GM12878 (cell line): ENCODE data around the gene SIRT5. TPM values are rescaled to one million over a fixed set of nuclear protein-coding genes. Genes with fewer than 3 reads are reported as not detected.

Experiments
- ATAC-seq: fragments of 200-7000 bp; cut with Tn5 transposase; 3 replicates; pipeline ENCODE4 v1.9.1; 2020; ENCODE audit warnings: mild to moderate bottlenecking, moderate library complexity
- BruUV-seq: library from RNA; stranded (reverse); fragments of 400-500 nt; replicated peaks from 2 replicates; lab custom pipeline; 2021; lab: Mats Ljungman, UMichigan
- CTCF ChIA-PET: fragments of 300-600 bp; sonication (Branson Sonifier 250); formaldehyde crosslinking; extraction: SDS; loops from one replicate; lab custom pipeline; 2021; ENCODE audit warnings: inconsistent platforms; lab: Yijun Ruan, JAX
- POLR2A ChIA-PET: fragments of 350-600 bp; formaldehyde crosslinking; extraction: SDS; loops from one replicate; lab custom pipeline; 2021; ENCODE audit warnings: inconsistent platforms; lab: Charles Lee
- RAD21 ChIA-PET: fragments of 300-600 bp; sonication (Branson Sonifier 250); formaldehyde crosslinking; loops from one replicate; lab custom pipeline; 2023; ENCODE audit warnings: antibody characterized with exemption; ENCODE audit not compliant: unreplicated experiment; lab: Charles Lee
- SMC1A ChIA-PET: fragments of 300-600 bp; sonication (Branson Sonifier 250); formaldehyde crosslinking; loops from one replicate; lab custom pipeline; 2023; ENCODE audit not compliant: unreplicated experiment, uncharacterized antibody; lab: Charles Lee
- DNase-seq: peaks from one replicate; pipeline ENCODE4 v3.0.0-alpha.2; 2011; ENCODE audit warnings: low read depth, low spot score
- FAIRE-seq: peaks from 3 replicates; lab custom pipeline; 2011; peaks lifted over from hg19 to GRCh38; lab: Jason Lieb, UNC
- H2AFZ ChIP-seq: 2 replicates; pipeline ENCODE4 v1.6.0; 2011; ENCODE audit warnings: low read depth, low read length, control low read depth; ENCODE audit not compliant: control insufficient read depth
- H3K27ac ChIP-seq: 2 replicates; pipeline ENCODE4 v1.5.1; 2011; ENCODE audit warnings: control low read depth; ENCODE audit not compliant: control insufficient read depth, insufficient read depth
- H3K27me3 ChIP-seq, 2 experiments: replicated peaks in 1 of 2; 2 replicates each; pipeline versions ENCODE4 v1.6.0 to v1.6.1; 2011; ENCODE audit warnings: low read length in 1 of 2; ENCODE audit not compliant: control insufficient read depth in 2 of 2, insufficient read depth in 2 of 2
- H3K36me3 ChIP-seq, 2 experiments: 2 replicates each; pipeline ENCODE4 v1.5.1; 2011; ENCODE audit warnings: low read length in 1 of 2; ENCODE audit not compliant: control insufficient read depth in 2 of 2, insufficient read depth in 2 of 2
- H3K4me1 ChIP-seq: 2 replicates; pipeline ENCODE4 v1.6.1; 2011; ENCODE audit warnings: mild to moderate bottlenecking, low read length, moderate library complexity, mixed read lengths; ENCODE audit not compliant: control insufficient read depth, insufficient read depth
- H3K4me2 ChIP-seq: 2 replicates; pipeline ENCODE4 v1.6.0; 2011; ENCODE audit warnings: control low read depth; ENCODE audit not compliant: control insufficient read depth, insufficient read depth
- H3K4me3 ChIP-seq: fragments of 200-600 bp; sonication (generic); 2 replicates; pipeline ENCODE4 v1.5.1; 2016
- H3K79me2 ChIP-seq: 2 replicates; pipeline ENCODE4 v1.6.0; 2011; ENCODE audit warnings: low read length; ENCODE audit not compliant: control insufficient read depth, insufficient read depth
- H3K9ac ChIP-seq: 2 replicates; pipeline ENCODE4 v1.8.0; 2011; ENCODE audit warnings: low read length, control low read depth, mixed read lengths; ENCODE audit not compliant: control insufficient read depth, insufficient read depth
- H3K9me3 ChIP-seq: replicated peaks from 3 replicates; pipeline ENCODE4 v1.5.1; 2011; ENCODE audit warnings: mild to moderate bottlenecking, low read length; ENCODE audit not compliant: control insufficient read depth, insufficient read depth
- H4K20me1 ChIP-seq: 2 replicates; pipeline ENCODE4 v1.6.0; 2011; ENCODE audit not compliant: control insufficient read depth, insufficient read depth
- BCLAF1 ChIP-seq: fragments of 450-650 bp; IDR thresholded peaks from 2 replicates; pipeline ENCODE4 v1.6.1; 2017; ENCODE audit warnings: antibody characterized with exemption, mild to moderate bottlenecking, moderate library complexity
- BRCA1 ChIP-seq: IDR thresholded peaks from 2 replicates; pipeline ENCODE4 v1.6.1; 2011; ENCODE audit warnings: low read depth, low read length, improper control_type of control experiment
- E2F4 ChIP-seq: IDR thresholded peaks from 2 replicates; pipeline ENCODE4 v1.6.1; 2012; ENCODE audit warnings: low read depth, low read length, improper control_type of control experiment
- ETV6 ChIP-seq, 2 experiments: fragments of 450-650 bp in 1 of 2; IDR thresholded peaks in 1 of 2; conservative IDR thresholded peaks in 1 of 2; 2 replicates each; pipeline ENCODE4 v1.6.1; 2014; ENCODE audit warnings: antibody characterized with exemption in 1 of 2, borderline replicate concordance in 1 of 2, low read depth in 1 of 2, mild to moderate bottlenecking in 1 of 2, moderate library complexity in 1 of 2
- MTA3 ChIP-seq: IDR thresholded peaks from 2 replicates; pipeline ENCODE4 v1.6.1; 2012; ENCODE audit warnings: low read length, inconsistent platforms, borderline replicate concordance
- NFYA ChIP-seq: IDR thresholded peaks from 2 replicates; pipeline ENCODE4 v1.6.1; 2011; ENCODE audit warnings: low read depth, mild to moderate bottlenecking, low read length, improper control_type of control experiment, borderline replicate concordance
- NRF1 ChIP-seq: conservative IDR thresholded peaks from 2 replicates; pipeline ENCODE4 v1.6.1; 2011; ENCODE audit warnings: mild to moderate bottlenecking, low read depth, low read length, improper control_type of control experiment
- PRDM15 ChIP-seq: fragments of 450-650 bp; formaldehyde crosslinking; IDR thresholded peaks from 2 replicates; pipeline ENCODE4 v1.4.0; 2020; ENCODE audit warnings: mild to moderate bottlenecking, moderate library complexity
- TCF7 ChIP-seq: IDR thresholded peaks from 2 replicates; pipeline ENCODE4 v1.6.1; 2014; ENCODE audit warnings: antibody characterized with exemption, borderline replicate concordance
- ZNF24 ChIP-seq: fragments of 450-650 bp; IDR thresholded peaks from 2 replicates; pipeline ENCODE4 v1.6.1; 2017; ENCODE audit warnings: antibody characterized with exemption, mild to moderate bottlenecking
- ZNF384 ChIP-seq: IDR thresholded peaks from 2 replicates; pipeline ENCODE4 v1.6.1; 2012; ENCODE audit warnings: low read depth, mild to moderate bottlenecking, low read length, improper control_type of control experiment, borderline replicate concordance
- ZNF622 ChIP-seq: fragments of 450-650 bp; IDR thresholded peaks from 2 replicates; pipeline ENCODE4 v1.6.1; 2017; ENCODE audit warnings: mild to moderate bottlenecking, inconsistent platforms
- WGBS: methylation state at CpG from one replicate; pipeline ENCODE4 v1.1.6; 2016; ENCODE audit warnings: low lambda C conversion rate; ENCODE audit not compliant: insufficient replicate concordance, insufficient coverage; ENCODE audit errors: missing lambda C conversion rate; 5-methylcytosine and 5-hydroxymethylcytosine counted together
- in situ Hi-C: fragments of 300-500 bp; cut with MboI; formaldehyde crosslinking; loops from 9 replicates; pipeline ENCODE4 v1.14.3; 2018; ENCODE audit warnings: mixed read lengths
- intact Hi-C: fragments of 100-400 bp; cut with micrococcal nuclease; formaldehyde crosslinking; loops from one replicate; pipeline ENCODE4 v1.14.2; 2022; ENCODE audit not compliant: unreplicated experiment
- polyA plus RNA-seq, 11 experiments: library from polyadenylated mRNA; depleted of rRNA in 4 of 11; unstranded in 6 of 11; stranded (reverse) in 5 of 11; fragments of >200 nt; fragmentation: Nextera tagmentation in 4 of 11; fragmentation: Illumina TruSeq in 1 of 11; extraction: Ambion mirVana in 4 of 11; extraction: Trizol in 1 of 11; gene quantifications; 1 replicate in 1 of 11; 2 replicates in 10 of 11; pipeline versions ENCODE4 v1.2.1 to v1.2.3, GENCODE V29; 2011 to 2016; ENCODE audit warnings: inconsistent platforms in 2 of 11, missing spikeins in 2 of 11, low read depth in 1 of 11
- total RNA-seq, 4 experiments: library from RNA; depleted of rRNA in 3 of 4; stranded (reverse); fragments of >200 nt in 3 of 4; fragmentation: Illumina TruSeq in 1 of 4; extraction: Trizol in 1 of 4; gene quantifications; 2 replicates each; pipeline versions ENCODE4 v1.2.1 to v1.2.3, GENCODE V29; 2013 to 2021

Gene SIRT5
- total and polyA plus RNA-seq, 10 of the 15 experiments (the other 5 are each of a cell fraction or from before 2014, with no cell fraction given) = 1.7 to 12.4 (median 10.0) TPM

- no peaks in the 10 kb centered on the region for H3K79me2 ChIP-seq
- H4K20me1 ChIP-seq = no peaks in the 10 kb centered on the region
- DNase-seq (peak; percentile 69), ATAC-seq (peak; percentile 91), FAIRE-seq (peak; percentile 49)
- ChIA-PET CTCF (interaction anchor here (0.6 to 2.4 kb wide), 2 partner anchors 11 to 190 kb away, joined by 3 to 9 read pairs; no protein-coding TSS in a partner anchor), RAD21 (interaction anchor here (0.7 to 1.5 kb wide), 5 partner anchors 40 to 147 kb away, joined by 3 to 5 read pairs (median 3); no protein-coding TSS in a partner anchor), SMC1A (interaction anchor here (0.6 to 1.8 kb wide), 10 partner anchors 8 to 199 kb away, joined by 3 to 6 read pairs (median 4); partner anchors contain the start of gene TBC1D7), POLR2A (interaction anchor here (0.7 to 1.0 kb wide), 2 partner anchors 43 to 48 kb away, joined by 3 to 4 read pairs; no protein-coding TSS in a partner anchor)
- no peak overlapping the region; the same call in 1 of the 2 replicates for H3K9ac ChIP-seq
- in situ Hi-C loops = loop anchor here (25.0 kb wide), 2 partner anchors 615 to 865 kb away; no protein-coding TSS in a partner anchor
- H2AFZ ChIP-seq = peak overlapping the region; percentile 83
- H3K27me3 ChIP-seq = no peaks in the 10 kb centered on the region
- H3K9me3 ChIP-seq = no peaks in the 10 kb centered on the region
- no peaks in the 10 kb centered on the region for H3K36me3 ChIP-seq
- H3K4me3 ChIP-seq = no peak overlapping the region
- H3K4me1 ChIP-seq = peaks cover 12% of the 10 kb centered on the region
- intact Hi-C loops = no loop called here
- peak overlapping the region; percentile 30; the same call in 1 of the 2 replicates for H3K4me2 ChIP-seq
- H3K27ac ChIP-seq = no peak overlapping the region
- BruUV-seq = no TSS peak
- whole genome bisulfite sequencing = 44% methylated on average over 17 of the region's 17 CpGs
- TF ChIP-seq BRCA1 (no peak), MTA3 (no peak), PRDM15 (CRISPR knock-in tag) (no peak), ZNF622 (no peak), TCF7 (0 out of 2 replicates have a peak, but pooled peaks have one; percentile 8), NRF1 (no peak), ETV6 (conservative IDR thresholded peaks at IDR 0.05 in 1 of 2, IDR thresholded peaks at IDR 0.05 in 1 of 2; ENCODE audit: borderline replicate concordance in 1 of 2, low read depth in 1 of 2) (no peak), E2F4 (no peak), BCLAF1 (no peak), ZNF24 (no peak), ZNF384 (peak; percentile 90), NFYA (no peak)
These were observed 47.4 kb upstream of the SIRT5 start for GRCh38 chr6:13526727-13527670.
